SU-DHL-6 (cell line): ENCODE measurements around the gene MAP1S.

Experiments
- EZH2phosphoT487 ChIP-seq: fragments of 200-600 bp; sonication (generic), shearing (Covaris generic); conservative IDR thresholded peaks from 2 replicates; pipeline ENCODE4 v1.6.1; 2018; ENCODE audit warnings: mild to moderate bottlenecking, antibody characterized with exemption, low read length, moderate library complexity, mixed read lengths
- TF ChIP-seq, protein P1 (sequence below): fragments of 200-600 bp; sonication (generic); IDR thresholded peaks from one replicate; pipeline ENCODE4 v1.5.1; 2017; ENCODE audit warnings: antibody characterized with exemption, mild to moderate bottlenecking, low read length, moderate library complexity; ENCODE audit not compliant: insufficient read depth, poor library complexity, severe bottlenecking

DNA sequence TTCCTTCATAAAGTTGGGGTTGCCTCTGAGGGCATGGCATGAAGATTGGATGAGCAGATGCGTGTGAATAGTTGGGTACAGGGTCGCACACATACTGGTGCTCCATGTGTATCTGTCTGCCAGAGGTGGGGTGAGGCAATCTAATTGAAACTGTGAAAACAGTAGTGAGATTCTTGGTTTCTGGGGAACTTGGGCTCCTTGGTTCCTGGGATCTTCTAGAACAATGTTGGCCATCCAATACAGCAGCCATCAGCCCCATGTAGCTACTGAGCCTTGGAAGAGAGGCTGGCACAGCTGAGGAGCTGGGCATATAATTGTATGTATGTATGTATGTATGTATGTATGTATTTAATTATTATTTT, 32.6 kb downstream of the MAP1S start:
- TF ChIP-seq, protein P1, sequence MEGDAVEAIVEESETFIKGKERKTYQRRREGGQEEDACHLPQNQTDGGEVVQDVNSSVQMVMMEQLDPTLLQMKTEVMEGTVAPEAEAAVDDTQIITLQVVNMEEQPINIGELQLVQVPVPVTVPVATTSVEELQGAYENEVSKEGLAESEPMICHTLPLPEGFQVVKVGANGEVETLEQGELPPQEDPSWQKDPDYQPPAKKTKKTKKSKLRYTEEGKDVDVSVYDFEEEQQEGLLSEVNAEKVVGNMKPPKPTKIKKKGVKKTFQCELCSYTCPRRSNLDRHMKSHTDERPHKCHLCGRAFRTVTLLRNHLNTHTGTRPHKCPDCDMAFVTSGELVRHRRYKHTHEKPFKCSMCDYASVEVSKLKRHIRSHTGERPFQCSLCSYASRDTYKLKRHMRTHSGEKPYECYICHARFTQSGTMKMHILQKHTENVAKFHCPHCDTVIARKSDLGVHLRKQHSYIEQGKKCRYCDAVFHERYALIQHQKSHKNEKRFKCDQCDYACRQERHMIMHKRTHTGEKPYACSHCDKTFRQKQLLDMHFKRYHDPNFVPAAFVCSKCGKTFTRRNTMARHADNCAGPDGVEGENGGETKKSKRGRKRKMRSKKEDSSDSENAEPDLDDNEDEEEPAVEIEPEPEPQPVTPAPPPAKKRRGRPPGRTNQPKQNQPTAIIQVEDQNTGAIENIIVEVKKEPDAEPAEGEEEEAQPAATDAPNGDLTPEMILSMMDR: no peak
- no peak for TF ChIP-seq EZH2phosphoT487
